ENCODE data around the gene PKN2. TPM values are rescaled to one million over a fixed set of nuclear protein-coding genes. Genes with fewer than 3 reads are reported as not detected.
"Not testable (repeated sequence)": the region's sequence is repeated elsewhere in the genome, so short reads cannot be mapped to it uniquely, and the experiment has no call there.

The PKN2 gene
- polyA plus RNA-seq, 2 donors: 14.0 to 22.4 TPM

DNA sequence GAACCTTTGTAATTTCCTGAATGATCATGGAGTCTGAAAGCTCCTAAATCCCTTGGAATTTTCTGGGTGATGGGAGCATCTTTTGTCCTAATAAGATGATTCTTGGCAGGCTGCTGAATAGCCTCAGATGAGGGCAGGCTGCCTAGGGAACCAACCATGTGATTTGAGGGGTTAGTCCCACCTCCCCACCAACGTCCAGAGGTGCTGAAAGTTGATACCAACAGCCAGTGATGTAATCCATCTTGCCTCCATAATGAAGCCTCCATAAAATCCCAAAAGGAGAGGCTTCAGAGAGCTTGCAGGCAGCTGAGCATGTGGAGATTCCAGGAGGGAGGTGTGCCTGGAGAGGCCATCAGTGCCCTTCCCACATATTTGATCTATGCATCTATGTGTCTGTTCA, 163.6 kb downstream of the PKN2 start:
- 4 to 19% methylated on average over 1 of the region's 1 CpG for WGBS, 2 donors
- no peaks in the 10 kb centered on the region for H3K4me1 ChIP-seq (ENCODE audit: control insufficient read depth in 2 of 2, insufficient read depth in 2 of 2, low read length in 1 of 2)
- H3K27ac ChIP-seq (ENCODE audit: low read depth in 2 of 2, low read length in 1 of 2): no peak overlapping the region

DNA sequence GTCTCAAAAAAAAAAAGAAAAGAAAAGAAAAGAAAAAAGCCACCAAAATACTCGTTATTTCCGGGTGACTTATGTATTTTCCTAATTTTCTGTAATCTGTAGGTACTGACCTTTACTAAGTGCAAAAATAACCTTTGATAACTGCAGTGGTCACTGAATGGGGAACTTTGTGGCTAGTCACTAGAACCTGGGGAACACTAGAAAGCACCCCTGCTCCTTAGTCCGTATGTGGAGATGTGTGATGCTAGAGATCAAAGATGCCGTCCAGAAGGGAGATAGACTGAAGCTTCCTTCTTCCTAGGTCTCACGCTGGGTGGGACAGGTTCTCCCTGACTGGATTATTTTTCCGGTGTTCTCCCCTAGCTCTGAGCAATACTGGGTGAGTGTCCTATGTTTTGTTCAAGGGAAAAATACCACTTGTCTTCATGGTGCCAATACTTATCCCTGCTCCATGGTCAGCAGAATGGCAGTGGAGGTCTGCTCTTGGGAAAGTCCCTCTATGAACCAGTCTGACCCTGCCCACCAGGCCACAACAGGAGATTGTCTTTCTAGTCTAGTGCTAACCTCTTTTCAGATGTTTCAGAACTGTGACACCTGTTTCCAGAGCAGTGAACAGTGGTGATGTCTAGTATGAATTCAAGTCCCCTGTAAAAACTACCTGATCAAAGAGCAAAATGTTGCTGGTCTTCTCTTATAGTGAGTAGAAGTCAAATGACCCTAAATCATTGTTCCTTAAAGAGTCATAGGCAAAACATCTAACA, 167.4 kb downstream of the PKN2 start:
- no peaks in the 10 kb centered on the region for H3K4me1 ChIP-seq (ENCODE audit: control insufficient read depth in 2 of 2, insufficient read depth in 2 of 2, low read length in 1 of 2)
- 89 to 90% methylated on average over 6 of the region's 6 CpGs for WGBS, 2 donors
- H3K4me3 ChIP-seq (ENCODE audit: low read depth in 1 of 2, low read length in 2 of 2): no peak overlapping the region
- H3K9me3 ChIP-seq (ENCODE audit: control insufficient read depth in 2 of 2, insufficient read depth in 1 of 2, low read depth in 1 of 2, low read length in 1 of 2): no peaks in the 10 kb centered on the region
- H3K27me3 ChIP-seq (ENCODE audit: control insufficient read depth in 1 of 2, insufficient read depth in 2 of 2, low read length in 2 of 2): no peaks in the 10 kb centered on the region
- H3K27ac ChIP-seq (ENCODE audit: low read depth in 2 of 2, low read length in 1 of 2): no peak overlapping the region
- peaks cover 0 to 11% of the 10 kb centered on the region in 2 donors for H3K36me3 ChIP-seq (ENCODE audit: control insufficient read depth in 2 of 2, insufficient read depth in 2 of 2, low read length in 1 of 2)

More for the DNA sequence above, 163.6 kb downstream of the PKN2 start:
- no peaks in the 10 kb centered on the region for H3K27me3 ChIP-seq (ENCODE audit: control insufficient read depth in 1 of 2, insufficient read depth in 2 of 2, low read length in 2 of 2)
- H3K9me3 ChIP-seq (ENCODE audit: control insufficient read depth in 2 of 2, insufficient read depth in 1 of 2, low read depth in 1 of 2, low read length in 1 of 2): no peaks in the 10 kb centered on the region
- H3K4me3 ChIP-seq (ENCODE audit: low read depth in 1 of 2, low read length in 2 of 2): no peak overlapping the region
- no peaks in the 10 kb centered on the region for H3K36me3 ChIP-seq (ENCODE audit: control insufficient read depth in 2 of 2, insufficient read depth in 2 of 2, low read length in 1 of 2)

DNA sequence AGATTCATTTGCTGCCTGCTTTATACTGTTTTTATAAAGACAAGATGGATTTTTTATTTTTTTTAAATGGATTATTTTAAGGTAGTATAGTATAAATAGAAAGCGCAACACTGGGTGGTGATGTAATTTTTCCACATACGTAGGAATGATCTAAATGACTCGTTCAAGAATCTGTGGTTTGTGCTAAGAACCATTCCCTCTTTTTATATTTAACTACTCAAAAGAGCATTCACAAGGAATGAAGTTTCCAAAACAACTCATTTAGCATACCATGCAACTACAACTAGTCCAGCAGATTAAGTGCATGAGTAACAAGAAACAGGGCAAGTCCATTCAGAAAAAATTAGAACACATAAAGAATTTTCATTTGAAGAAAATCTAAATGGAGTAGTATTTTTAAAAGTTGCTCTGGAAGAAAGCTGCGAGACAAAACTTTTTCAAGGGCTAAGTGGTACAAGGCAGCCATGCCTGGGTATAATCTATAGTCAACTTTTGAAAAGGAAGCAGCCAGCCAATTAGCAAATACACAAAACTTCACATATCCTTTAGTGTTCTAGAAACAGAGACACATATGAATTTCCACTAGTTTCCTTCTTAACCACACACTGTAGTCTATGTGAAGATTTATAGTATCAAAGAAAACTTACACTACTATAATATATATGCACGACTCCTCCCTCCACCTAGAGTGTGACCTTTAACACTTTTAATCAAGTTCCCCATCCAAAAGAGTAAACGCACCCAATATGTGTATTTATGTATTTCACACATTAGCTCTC, 183.9 kb downstream of the PKN2 start:
- Histone ChIP-seq H3K27ac (ENCODE audit: low read depth in 2 of 2, low read length in 1 of 2) (no peak overlapping the region), H3K4me1 (ENCODE audit: control insufficient read depth in 2 of 2, insufficient read depth in 2 of 2, low read length in 1 of 2) (no peaks in the 10 kb centered on the region), H3K36me3 (ENCODE audit: control insufficient read depth in 2 of 2, insufficient read depth in 2 of 2, low read length in 1 of 2) (no peaks in the 10 kb centered on the region), H3K27me3 (ENCODE audit: control insufficient read depth in 1 of 2, insufficient read depth in 2 of 2, low read length in 2 of 2) (no peaks in the 10 kb centered on the region), H3K9me3 (ENCODE audit: control insufficient read depth in 2 of 2, insufficient read depth in 1 of 2, low read depth in 1 of 2, low read length in 1 of 2) (no peaks in the 10 kb centered on the region), H3K4me3 (ENCODE audit: low read depth in 1 of 2, low read length in 2 of 2) (no peak overlapping the region)
- 63 to 64% methylated on average over 6 of the region's 6 CpGs for WGBS, 2 donors

DNA sequence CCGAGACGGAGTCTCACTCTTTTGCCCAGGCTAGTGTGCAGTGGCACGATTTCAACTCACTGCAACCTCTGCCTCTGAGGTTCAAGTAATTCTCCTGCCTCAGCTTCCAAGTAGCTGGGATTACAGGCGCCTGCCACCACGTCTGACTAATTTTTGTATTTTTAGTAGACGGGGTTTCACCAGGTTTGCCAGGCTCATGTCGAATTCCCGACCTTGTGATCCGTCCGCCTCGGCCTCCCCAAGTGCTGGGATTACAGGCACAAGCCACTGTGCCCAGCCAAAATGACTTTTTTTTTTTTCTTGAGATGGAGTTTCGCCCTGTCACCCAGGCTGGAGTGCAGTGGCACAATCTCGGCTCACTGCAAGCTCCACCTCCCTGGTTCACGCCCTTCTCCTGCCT, 185.6 kb downstream of the PKN2 start:
- H3K9me3 ChIP-seq (ENCODE audit: control insufficient read depth in 2 of 2, insufficient read depth in 1 of 2, low read depth in 1 of 2, low read length in 1 of 2); H3K27ac ChIP-seq (ENCODE audit: low read depth in 2 of 2, low read length in 1 of 2); H3K4me3 ChIP-seq (ENCODE audit: low read depth in 1 of 2, low read length in 2 of 2); H3K27me3 ChIP-seq (ENCODE audit: control insufficient read depth in 1 of 2, insufficient read depth in 2 of 2, low read length in 2 of 2); H3K4me1 ChIP-seq (ENCODE audit: control insufficient read depth in 2 of 2, insufficient read depth in 2 of 2, low read length in 1 of 2); H3K36me3 ChIP-seq (ENCODE audit: control insufficient read depth in 2 of 2, insufficient read depth in 2 of 2, low read length in 1 of 2): not testable (repeated sequence)
- WGBS, 2 donors: 95 to 98% methylated on average over 14 of the region's 14 CpGs

DNA sequence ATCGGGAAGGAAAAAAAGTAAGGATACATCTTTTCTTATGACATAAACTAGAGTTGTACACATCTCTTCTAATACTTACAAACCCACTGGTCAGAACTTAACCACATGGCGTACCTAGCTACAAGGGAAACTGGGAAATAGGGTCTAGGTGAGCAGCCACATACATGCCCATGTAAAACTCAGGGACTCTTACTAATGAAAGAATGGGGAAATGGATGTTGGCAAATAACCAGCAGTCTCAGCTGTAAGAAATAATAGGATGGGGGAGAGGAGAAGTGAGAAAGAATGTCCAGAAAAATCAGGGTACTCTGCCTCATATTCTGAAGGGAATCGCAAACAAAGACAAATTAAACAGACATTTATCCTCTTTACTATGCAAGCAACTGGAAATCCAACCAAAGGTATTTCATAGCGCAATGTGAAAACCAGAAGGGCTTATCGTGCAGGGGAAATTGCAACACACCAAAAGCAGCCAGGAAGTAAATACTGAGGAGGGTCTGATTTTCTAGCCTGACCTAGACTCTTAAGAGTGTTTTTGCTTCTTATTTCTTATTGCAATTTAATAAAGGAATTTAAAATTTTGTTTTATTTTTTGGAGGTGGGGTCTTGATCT, 189.8 kb downstream of the PKN2 start:
- Histone ChIP-seq H3K27me3 (ENCODE audit: control insufficient read depth in 1 of 2, insufficient read depth in 2 of 2, low read length in 2 of 2) (no peaks in the 10 kb centered on the region), H3K9me3 (ENCODE audit: control insufficient read depth in 2 of 2, insufficient read depth in 1 of 2, low read depth in 1 of 2, low read length in 1 of 2) (no peaks in the 10 kb centered on the region), H3K36me3 (ENCODE audit: control insufficient read depth in 2 of 2, insufficient read depth in 2 of 2, low read length in 1 of 2) (peaks cover 0 to 5% of the 10 kb centered on the region in 2 donors), H3K27ac (ENCODE audit: low read depth in 2 of 2, low read length in 1 of 2) (no peak overlapping the region), H3K4me1 (ENCODE audit: control insufficient read depth in 2 of 2, insufficient read depth in 2 of 2, low read length in 1 of 2) (no peaks in the 10 kb centered on the region), H3K4me3 (ENCODE audit: low read depth in 1 of 2, low read length in 2 of 2) (no peak overlapping the region)
- WGBS, 2 donors: 66% methylated on average over 5 of the region's 5 CpGs

DNA sequence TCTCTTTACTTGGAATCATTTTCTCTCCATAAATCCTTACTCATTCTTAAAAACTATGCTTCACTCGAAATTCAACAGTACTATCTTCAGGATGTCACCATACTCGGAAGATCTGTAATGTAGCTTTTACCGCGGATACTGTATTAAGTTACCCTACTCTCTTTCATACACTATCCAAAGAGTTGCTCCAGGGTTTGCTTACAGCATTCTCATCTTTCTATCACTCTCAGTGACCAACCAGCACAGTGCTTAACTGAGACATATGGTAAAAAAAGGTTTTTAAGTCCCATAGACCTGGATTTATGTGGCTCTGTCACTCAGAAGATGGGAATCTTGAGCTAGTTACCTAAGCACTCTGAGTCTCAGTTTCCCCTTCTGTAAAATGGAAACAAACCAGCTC, 191.5 kb downstream of the PKN2 start:
- Histone ChIP-seq H3K27me3 (ENCODE audit: control insufficient read depth in 1 of 2, insufficient read depth in 2 of 2, low read length in 2 of 2) (no peaks in the 10 kb centered on the region), H3K27ac (ENCODE audit: low read depth in 2 of 2, low read length in 1 of 2) (no peak overlapping the region), H3K4me1 (ENCODE audit: control insufficient read depth in 2 of 2, insufficient read depth in 2 of 2, low read length in 1 of 2) (no peaks in the 10 kb centered on the region), H3K36me3 (ENCODE audit: control insufficient read depth in 2 of 2, insufficient read depth in 2 of 2, low read length in 1 of 2) (peaks cover under 1 to 5% of the 10 kb centered on the region in 2 donors), H3K9me3 (ENCODE audit: control insufficient read depth in 2 of 2, insufficient read depth in 1 of 2, low read depth in 1 of 2, low read length in 1 of 2) (no peaks in the 10 kb centered on the region), H3K4me3 (ENCODE audit: low read depth in 1 of 2, low read length in 2 of 2) (no peak overlapping the region)
- 89 to 90% methylated on average over 4 of the region's 4 CpGs for WGBS, 2 donors

DNA sequence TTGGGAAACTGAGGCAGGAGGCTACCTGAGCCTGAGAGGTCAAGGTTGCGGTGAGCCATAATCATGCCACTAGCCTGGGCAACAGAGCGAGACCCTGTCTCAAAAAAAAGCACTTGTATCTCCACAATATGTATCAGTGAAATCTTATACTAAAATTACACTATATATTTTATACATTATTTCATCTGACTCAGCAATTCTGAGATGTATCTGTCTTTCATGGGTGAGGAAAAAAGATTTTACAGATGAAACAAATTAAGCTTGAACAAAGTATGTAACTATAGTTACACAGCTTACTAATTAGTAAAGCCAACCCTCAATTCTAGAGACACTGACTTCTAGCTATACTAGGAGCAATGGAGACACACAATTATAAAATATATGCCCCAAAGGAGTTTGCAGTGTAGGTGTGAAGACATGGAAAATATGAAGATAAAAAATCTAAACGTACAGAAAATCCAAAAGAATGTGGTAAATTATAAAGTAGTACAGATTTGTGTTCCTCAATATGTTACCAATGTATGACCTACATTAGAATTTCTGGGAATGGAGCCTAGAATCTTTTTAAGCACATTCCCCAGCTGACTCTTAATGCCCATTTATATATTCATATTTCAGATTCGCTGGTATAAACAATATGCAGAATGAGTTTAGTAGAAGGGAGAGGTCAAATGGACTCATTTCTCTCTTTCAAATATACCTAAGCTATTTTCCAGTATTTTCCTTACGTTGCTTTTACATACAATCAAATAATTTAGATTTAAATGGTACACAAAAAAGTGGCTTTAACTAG, 192.7 kb downstream of the PKN2 start:
- WGBS, 2 donors: 69 to 75% methylated on average over 5 of the region's 5 CpGs
- peaks cover 2 to 5% of the 10 kb centered on the region in 2 donors for H3K36me3 ChIP-seq (ENCODE audit: control insufficient read depth in 2 of 2, insufficient read depth in 2 of 2, low read length in 1 of 2)
- no peaks in the 10 kb centered on the region for H3K27me3 ChIP-seq (ENCODE audit: control insufficient read depth in 1 of 2, insufficient read depth in 2 of 2, low read length in 2 of 2)
- H3K4me1 ChIP-seq (ENCODE audit: control insufficient read depth in 2 of 2, insufficient read depth in 2 of 2, low read length in 1 of 2): no peaks in the 10 kb centered on the region
- no peaks in the 10 kb centered on the region for H3K9me3 ChIP-seq (ENCODE audit: control insufficient read depth in 2 of 2, insufficient read depth in 1 of 2, low read depth in 1 of 2, low read length in 1 of 2)
- no peak overlapping the region for H3K27ac ChIP-seq (ENCODE audit: low read depth in 2 of 2, low read length in 1 of 2)
- no peak overlapping the region for H3K4me3 ChIP-seq (ENCODE audit: low read depth in 1 of 2, low read length in 2 of 2)

DNA sequence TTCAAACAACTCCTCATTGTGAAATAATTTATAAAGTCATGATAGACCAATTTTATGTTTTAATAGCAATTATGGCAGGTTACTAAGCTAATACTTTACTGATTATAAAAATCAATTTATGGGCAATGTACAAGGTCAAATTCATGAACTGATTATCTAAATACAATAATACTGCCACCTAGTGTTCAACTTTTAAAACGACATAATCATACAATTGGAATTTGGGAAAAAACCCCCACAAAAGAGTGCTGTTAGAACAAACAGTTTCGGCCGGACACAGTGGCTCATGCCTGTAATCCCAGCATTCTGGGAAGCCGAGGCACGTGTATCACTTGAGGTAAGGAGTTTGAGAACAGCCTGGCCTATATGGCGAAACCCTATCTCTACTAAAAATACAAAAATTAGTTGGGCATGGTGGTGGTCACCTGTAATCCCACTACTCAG, 193.3 kb downstream of the PKN2 start:
- Histone ChIP-seq H3K36me3 (ENCODE audit: control insufficient read depth in 2 of 2, insufficient read depth in 2 of 2, low read length in 1 of 2) (peaks cover 2 to 5% of the 10 kb centered on the region in 2 donors), H3K4me3 (ENCODE audit: low read depth in 1 of 2, low read length in 2 of 2) (no peak overlapping the region), H3K27ac (ENCODE audit: low read depth in 2 of 2, low read length in 1 of 2) (no peak overlapping the region), H3K4me1 (ENCODE audit: control insufficient read depth in 2 of 2, insufficient read depth in 2 of 2, low read length in 1 of 2) (no peaks in the 10 kb centered on the region), H3K9me3 (ENCODE audit: control insufficient read depth in 2 of 2, insufficient read depth in 1 of 2, low read depth in 1 of 2, low read length in 1 of 2) (no peaks in the 10 kb centered on the region), H3K27me3 (ENCODE audit: control insufficient read depth in 1 of 2, insufficient read depth in 2 of 2, low read length in 2 of 2) (no peaks in the 10 kb centered on the region)
- 31 to 32% methylated on average over 6 of the region's 6 CpGs for WGBS, 2 donors

DNA sequence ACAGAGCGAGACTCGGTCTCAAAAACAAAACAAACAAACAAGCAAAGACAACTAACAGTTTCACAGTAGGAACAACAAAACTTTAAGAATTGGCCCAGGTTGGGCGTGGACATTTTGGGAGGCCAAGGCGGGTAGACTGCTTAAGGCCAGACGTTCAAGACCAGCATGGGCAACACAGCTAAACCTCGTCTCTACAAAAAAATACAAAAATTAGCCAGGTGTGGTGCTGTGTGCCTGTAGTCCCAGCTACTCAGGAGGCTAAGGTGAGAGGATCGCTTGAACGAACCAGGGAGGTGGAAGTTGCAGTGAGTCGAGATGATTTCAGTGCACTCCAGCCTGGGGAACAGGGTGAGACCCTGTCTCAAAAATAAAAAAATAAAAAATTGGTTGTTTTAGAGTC, 193.8 kb downstream of the PKN2 start:
- Histone ChIP-seq H3K4me1 (ENCODE audit: control insufficient read depth in 2 of 2, insufficient read depth in 2 of 2, low read length in 1 of 2) (no peaks in the 10 kb centered on the region), H3K27ac (ENCODE audit: low read depth in 2 of 2, low read length in 1 of 2) (no peak overlapping the region), H3K27me3 (ENCODE audit: control insufficient read depth in 1 of 2, insufficient read depth in 2 of 2, low read length in 2 of 2) (no peaks in the 10 kb centered on the region), H3K36me3 (ENCODE audit: control insufficient read depth in 2 of 2, insufficient read depth in 2 of 2, low read length in 1 of 2) (peaks cover 2 to 5% of the 10 kb centered on the region in 2 donors), H3K9me3 (ENCODE audit: control insufficient read depth in 2 of 2, insufficient read depth in 1 of 2, low read depth in 1 of 2, low read length in 1 of 2) (no peaks in the 10 kb centered on the region), H3K4me3 (ENCODE audit: low read depth in 1 of 2, low read length in 2 of 2) (no peak overlapping the region)
- 75 to 80% methylated on average over 9 of the region's 9 CpGs for WGBS, 2 donors

Measured in esophagus (tissue), 2 donors.